ENCODE results near the gene RGS11.
"Not testable (repeated sequence)": the region's sequence is repeated elsewhere in the genome, so short reads cannot be mapped to it uniquely, and the experiment has no call there.

Gene RGS11

GRCh38 chr16:280991-281659 lies 5.4 kb upstream of the RGS11 start:
- no peak for DNase-seq (ENCODE audit: low read depth in 2 of 2, low spot score in 1 of 2)

GRCh38 chr16:280552-280951 lies 4.8 kb upstream of the RGS11 start, which contains the start of gene ARHGDIG:
TSS of gene ARHGDIG (plus strand) at chr16:280591. CDS start at chr16:280681, 90 bp downstream.
- no peak for DNase-seq (ENCODE audit: low read depth in 2 of 2, low spot score in 1 of 2)

GRCh38 chr16:280005-280460 lies 4.3 kb upstream of the RGS11 start:
- no peak for DNase-seq (ENCODE audit: low read depth in 2 of 2, low spot score in 1 of 2)

GRCh38 chr16:279531-279930 lies 3.8 kb upstream of the RGS11 start:
- no peak for DNase-seq (ENCODE audit: low read depth in 2 of 2, low spot score in 1 of 2)

- no peak for DNase-seq (ENCODE audit: low read depth in 2 of 2, low spot score in 1 of 2)
Measured at GRCh38 chr16:278863-279366, 3.2 kb upstream of the RGS11 start.

GRCh38 chr16:276426-277077 lies 808 bp upstream of the RGS11 start:
- no peak for DNase-seq (ENCODE audit: low read depth in 2 of 2, low spot score in 1 of 2)

GRCh38 chr16:275041-275641 lies 603 bp downstream of the RGS11 start:
- DNase-seq (ENCODE audit: low read depth in 2 of 2, low spot score in 1 of 2) = no peak

- DNase-seq (ENCODE audit: low read depth in 2 of 2, low spot score in 1 of 2) = no peak
Measured at GRCh38 chr16:273547-274421, 2.0 kb downstream of the RGS11 start.

GRCh38 chr16:272633-273546 lies 2.9 kb downstream of the RGS11 start:
- no peak for DNase-seq (ENCODE audit: low read depth in 2 of 2, low spot score in 1 of 2)

- DNase-seq (ENCODE audit: low read depth in 2 of 2, low spot score in 1 of 2) = no peak
Measured at GRCh38 chr16:270381-271255, 5.1 kb downstream of the RGS11 start.

- DNase-seq (ENCODE audit: low read depth in 2 of 2, low spot score in 1 of 2) = no peak
Measured at GRCh38 chr16:269061-269796, 6.5 kb downstream of the RGS11 start.

GRCh38 chr16:268141-269053 lies 7.3 kb downstream of the RGS11 start:
- DNase-seq (ENCODE audit: low read depth in 2 of 2, low spot score in 1 of 2) = no peak

- not testable (repeated sequence) for DNase-seq (ENCODE audit: low read depth in 2 of 2, low spot score in 1 of 2)
Measured at GRCh38 chr16:267562-267961, 8.2 kb downstream of the RGS11 start.

GRCh38 chr16:266258-267164 lies 9.2 kb downstream of the RGS11 start:
- DNase-seq (ENCODE audit: low read depth in 2 of 2, low spot score in 1 of 2) = no peak

GRCh38 chr16:265711-266110 lies 10.0 kb downstream of the RGS11 start:
- no peak for DNase-seq (ENCODE audit: low read depth in 2 of 2, low spot score in 1 of 2)

- no peak for DNase-seq (ENCODE audit: low read depth in 2 of 2, low spot score in 1 of 2)
Measured at GRCh38 chr16:265002-265529, 10.7 kb downstream of the RGS11 start.

All from stimulated activated CD8-positive, alpha-beta memory T cell treated with anti-CD3 and anti-CD28 coated beads, Interleukin-4, amount 100 ng/mL, for 1 hour (primary cell).